Hematopoietic multipotent progenitor cell treated with erythropoietin and hydrocortisone succinate and interleukin-3 and kit ligand, for 17 days (in vitro differentiated cells): ENCODE results near the gene GSTP1.
"Not testable (repeated sequence)": the region's sequence is repeated elsewhere in the genome, so short reads cannot be mapped to it uniquely, and the experiment has no call there.

Source experiments
- DNase-seq: peaks from one replicate; pipeline ENCODE4 v3.0.0-alpha.2; 2015; ENCODE audit warnings: low spot score

The GSTP1 gene

DNA sequence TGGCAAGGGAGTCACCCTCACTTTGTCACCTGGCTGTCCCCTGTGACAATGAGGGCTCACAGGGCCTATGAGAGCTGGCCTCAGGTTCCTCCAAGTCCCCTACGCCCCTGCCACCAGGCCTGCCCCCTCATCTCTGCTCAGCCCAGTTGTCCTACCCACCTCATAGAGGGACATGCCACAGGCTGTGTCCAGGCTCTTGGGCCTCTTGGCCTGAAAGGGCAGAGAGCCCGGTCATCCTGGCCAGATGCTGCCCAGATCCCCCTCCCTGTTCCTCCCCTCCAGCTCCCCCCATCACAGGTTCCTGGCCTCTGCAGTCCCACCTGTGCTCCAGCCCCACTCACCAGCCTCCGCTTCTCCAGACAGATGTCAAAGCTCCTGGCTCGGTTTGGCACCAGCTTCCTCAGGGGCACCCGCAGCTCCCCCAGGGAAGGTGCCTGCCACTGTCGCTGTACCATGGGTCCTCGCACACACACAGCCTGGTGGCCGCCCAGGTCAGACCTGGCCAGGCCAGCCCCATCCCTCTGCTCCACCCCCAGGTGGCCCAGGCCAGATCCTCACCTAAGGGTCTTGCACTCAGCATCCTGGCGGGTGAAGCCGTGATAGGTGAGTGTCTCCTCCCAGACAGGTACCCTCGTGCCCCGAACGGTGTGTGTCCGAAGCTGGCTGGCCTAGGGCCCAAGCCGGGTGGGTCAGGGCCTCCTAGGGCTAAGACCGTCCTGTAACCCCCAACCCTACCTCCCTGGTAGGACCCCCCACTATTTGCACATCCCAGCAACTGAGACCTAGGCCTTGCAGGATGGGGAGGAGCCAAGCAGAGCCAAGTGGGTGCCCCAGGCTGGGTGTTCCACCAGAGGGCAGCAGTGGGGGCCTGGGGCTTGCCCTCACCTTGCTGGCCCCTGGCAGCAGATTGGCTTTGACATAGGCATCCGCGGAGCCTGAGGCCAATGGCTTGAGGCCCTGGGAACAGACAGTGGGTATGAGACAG lies 31.4 kb downstream of the GSTP1 start:
- DNase-seq = peak; percentile 19

DNA sequence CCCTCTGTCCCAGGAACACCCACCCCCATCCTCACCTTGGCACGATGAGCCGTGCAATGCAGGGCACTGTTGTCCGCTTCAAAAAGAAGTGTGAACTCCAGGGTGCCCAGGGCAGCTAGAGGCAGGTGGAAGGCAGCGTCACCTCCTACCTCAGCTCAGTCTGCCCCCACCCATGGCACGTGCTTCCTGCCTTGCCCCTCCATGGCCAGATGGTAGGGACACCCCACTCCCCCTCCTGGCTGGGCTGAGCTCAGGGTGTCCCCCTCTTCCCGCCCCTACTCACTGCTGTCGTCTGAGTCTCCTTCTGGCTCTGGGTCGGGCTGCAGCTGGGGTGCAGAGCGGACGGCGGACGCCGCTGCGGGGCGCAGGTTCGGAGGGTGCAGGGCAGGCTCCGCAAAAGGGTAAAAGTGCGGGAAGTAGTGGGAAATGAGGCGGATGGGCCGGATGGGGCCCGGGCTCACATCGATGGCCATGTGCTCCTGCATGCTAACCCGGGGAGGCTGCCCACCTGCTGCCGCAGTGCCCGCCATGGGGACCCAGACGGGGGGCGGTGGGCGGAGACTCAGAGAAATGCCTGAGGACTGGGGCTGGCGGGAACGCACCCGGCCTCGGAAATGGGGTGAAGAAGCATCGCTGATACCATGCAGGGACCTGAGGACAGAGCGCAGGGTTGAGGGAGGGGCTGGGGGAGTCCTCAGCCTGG lies 32.3 kb downstream of the GSTP1 start:
- no peak for DNase-seq

DNA sequence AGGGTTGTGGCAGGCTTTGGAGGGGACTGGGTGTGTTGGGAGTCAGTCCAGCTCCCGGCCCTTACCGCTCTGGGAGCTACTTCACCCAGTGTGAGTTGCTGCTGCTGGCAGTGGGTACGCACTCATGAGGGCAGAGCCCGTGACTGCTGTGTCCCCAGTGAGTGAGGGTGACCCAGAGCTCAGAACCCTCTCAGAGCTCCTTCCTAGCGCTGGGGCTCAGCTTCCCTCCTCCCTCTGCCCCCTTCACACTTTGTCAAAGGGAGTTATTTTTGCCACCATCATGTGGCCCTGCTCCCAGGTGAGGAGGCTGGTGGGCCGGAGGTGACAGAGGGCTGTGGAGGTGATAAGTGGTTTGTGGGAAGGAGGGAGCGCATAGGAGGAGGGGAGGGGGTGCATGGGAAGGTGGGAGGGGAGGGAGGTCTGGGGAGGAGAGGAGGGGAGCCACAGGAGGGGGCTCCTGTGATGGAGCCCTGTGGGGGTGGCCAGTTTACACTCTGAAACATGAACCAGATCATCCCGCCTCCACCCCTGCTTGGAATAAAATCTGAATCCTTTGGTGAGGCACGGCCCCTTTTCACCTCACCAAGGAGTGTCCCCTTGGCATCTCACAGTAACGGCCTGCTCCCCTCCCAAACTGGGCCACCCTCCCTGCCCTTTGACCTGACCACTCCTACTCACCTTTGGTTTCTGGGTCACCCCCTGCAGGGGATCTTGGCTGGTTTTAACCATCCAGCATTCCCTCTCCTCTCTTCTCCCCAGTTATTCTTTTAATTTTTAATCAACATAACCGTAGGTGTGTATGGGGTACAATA lies 33.0 kb downstream of the GSTP1 start:
- no peak for DNase-seq

DNA sequence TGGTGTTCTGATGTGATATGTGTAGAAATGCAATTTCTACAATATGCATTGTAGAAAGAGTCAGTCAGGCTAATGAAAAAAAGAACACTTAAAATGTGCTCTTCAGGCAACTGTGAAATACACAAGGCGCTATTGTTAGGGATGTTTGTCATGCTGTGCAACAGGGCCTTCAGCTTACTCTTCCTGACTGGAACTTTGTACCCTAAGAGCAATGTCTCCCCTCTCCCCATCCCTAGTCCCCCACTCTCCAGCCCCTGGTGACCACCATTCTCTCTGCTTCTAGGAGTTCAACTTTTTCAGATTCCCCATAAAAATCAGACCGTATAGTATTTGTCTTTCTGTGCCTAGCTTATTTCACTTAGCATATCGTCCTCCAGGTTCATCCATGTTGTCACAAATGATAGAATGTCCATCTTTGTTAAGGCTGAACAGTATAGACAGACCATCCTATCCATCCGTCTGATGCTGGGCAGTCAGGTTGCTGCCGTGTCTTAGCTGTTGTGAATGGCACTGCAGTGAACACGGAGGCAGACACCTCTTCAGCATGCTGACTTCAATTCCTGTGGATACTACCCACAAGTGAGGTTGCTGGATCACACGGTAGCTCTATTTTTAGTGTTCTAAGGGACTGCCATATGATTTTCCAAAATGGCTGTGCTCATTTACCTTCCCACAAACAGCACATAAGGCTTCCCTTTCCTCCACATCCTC lies 33.8 kb downstream of the GSTP1 start:
- no peak for DNase-seq

DNA sequence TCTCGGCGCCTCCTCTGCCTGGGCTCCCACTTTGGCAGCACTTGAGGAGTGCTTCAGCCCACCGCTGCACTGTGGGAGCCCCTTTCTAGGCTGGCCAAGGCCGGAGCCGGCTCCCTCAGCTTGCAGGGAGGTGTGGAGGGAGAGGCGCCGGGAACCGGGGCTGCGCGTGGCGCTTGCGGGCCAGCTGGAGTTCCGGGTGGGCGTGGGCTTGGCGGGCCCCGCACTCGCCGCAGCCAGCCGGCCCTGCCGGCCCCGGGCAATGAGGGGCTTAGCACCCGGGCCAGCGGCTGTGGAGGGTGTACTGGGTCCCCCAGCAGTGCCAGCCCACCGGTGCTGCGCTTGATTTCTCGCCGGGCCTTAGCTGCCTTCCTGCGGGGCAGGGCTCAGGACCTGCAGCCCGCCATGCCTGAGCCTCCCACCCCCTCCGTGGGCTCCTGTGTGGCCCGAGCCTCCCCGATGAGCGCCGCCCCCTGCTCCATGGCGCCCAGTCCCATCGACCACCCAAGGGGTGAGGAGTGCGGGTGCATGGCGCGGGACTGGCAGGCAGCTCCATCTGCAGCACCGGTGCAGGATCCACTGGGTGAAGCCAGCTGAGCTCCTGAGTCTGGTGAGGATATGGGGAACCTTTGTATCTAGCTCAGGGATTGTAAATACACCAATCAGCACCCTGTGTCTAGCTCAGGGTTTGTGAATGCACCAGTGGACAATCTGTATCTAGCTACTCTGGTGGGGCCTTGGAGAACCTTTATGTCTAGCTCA lies 35.5 kb downstream of the GSTP1 start:
- DNase-seq = not testable (repeated sequence)

DNA sequence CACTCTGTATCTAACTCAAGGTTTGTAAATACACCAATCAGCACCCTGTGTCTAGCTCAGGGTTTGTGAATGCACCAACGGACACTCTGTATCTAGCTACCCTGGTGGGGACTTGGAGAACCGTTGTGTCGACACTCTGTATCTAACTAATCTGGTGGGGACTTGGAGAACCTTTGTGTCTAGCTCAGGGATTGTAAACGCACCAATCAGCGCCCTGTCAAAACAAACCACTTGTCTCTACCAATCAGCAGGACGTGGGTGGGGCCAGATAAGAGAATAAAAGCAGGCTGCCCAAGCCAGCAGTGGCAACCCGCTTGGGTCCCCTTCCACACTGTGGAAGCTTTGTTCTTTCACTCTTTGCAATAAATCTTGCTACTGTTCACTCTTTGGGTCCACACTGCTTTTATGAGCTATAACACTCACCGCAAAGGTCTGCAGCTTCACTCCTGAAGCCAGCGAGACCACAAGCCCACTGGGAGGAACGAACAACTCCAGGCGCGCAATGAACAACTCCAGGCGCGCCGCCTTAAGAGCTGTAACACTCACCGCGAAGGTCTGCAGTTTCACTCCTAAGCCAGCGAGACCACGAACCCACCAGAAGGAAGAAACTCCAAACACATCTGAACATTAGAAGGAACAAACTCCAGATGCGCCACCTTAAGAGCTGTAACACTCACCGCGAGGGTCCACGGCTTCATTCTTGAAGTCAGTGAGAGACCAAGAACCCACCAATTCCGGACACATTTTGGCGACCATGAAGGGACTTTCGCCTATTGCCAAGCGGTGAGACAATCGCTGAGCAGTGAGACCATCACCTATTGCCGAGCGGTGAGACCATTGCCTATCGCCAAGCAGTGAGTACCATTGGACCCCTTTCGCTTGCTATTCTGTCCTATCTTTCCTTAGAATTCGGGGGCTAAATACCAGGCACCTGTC lies 36.3 kb downstream of the GSTP1 start:
- not testable (repeated sequence) for DNase-seq

DNA sequence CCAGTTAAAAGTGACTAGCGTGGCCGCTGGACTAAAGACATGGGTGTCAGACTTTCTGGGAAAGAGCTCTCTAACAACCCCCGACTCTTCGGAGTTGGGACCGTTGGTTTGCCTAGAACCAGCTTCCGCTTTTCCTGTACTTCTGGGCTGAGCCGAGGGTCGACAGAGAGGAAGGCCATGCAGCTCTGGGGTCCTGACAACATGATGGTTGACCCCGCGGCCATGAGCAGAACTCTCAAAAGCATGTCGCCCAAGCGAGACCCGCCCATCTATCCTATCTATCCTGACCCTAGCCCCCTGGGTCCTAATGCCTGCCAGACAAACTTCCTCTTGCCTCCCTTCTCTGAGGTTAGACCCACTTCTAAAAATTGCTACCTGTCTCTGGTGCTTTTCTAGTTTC lies 37.0 kb downstream of the GSTP1 start:
- DNase-seq = not testable (repeated sequence)

DNA sequence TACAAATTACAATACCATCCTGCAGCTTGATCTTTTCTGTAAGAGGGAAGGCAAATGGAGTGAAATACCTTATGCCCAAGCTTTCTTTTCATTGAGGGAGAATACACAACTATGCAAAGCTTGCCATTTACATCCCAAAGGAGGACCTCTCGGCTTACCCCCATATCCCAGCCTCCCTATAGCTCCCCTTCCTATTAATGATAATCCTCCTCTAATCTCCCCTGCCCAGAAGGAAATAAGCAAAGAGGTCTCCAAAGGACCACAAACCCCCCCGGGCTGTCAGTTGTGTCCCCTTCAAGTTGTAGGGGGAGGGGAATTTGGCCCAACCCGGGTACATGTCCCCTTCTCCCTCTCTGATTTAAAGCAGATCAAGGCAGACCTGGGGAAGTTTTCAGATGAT lies 38.3 kb downstream of the GSTP1 start:
- not testable (repeated sequence) for DNase-seq

DNA sequence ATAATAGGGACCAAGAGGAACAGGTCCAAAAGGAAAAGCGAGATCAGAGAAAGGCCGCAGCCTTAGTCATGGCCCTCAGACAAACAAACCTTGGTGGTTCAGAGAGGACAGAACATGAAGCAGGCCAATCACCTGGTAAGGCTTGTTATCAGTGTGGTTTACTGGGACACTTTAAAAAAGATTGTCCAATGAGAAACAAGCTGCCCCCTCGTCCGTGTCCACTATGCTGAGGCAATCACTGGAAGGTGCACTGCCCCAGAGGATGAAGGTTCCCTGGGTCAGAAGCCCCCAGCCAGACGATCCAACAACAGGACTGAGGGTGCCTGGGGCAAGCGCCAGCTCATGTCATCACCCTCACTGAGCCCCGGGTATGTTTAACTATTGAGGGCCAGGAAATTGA lies 39.3 kb downstream of the GSTP1 start:
- DNase-seq = not testable (repeated sequence)

DNA sequence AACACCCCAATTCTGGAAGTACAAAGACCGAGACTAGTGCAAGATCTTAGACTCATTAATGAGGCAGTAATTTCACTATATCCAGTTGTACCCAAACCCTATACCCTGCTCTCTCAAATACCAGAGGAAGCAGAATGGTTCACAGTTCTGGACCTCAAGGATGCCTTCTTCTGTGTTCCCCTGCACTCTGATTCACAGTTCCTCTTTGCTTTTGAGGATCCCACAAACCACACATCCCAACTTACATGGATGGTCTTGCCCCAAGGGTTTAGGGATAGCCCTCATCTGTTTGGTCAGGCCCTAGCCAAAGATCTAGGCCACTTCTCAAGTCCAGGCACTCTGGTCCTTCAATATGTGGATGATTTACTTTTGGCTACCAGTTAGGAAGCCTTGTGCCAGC lies 40.2 kb downstream of the GSTP1 start:
- DNase-seq = not testable (repeated sequence)

DNA sequence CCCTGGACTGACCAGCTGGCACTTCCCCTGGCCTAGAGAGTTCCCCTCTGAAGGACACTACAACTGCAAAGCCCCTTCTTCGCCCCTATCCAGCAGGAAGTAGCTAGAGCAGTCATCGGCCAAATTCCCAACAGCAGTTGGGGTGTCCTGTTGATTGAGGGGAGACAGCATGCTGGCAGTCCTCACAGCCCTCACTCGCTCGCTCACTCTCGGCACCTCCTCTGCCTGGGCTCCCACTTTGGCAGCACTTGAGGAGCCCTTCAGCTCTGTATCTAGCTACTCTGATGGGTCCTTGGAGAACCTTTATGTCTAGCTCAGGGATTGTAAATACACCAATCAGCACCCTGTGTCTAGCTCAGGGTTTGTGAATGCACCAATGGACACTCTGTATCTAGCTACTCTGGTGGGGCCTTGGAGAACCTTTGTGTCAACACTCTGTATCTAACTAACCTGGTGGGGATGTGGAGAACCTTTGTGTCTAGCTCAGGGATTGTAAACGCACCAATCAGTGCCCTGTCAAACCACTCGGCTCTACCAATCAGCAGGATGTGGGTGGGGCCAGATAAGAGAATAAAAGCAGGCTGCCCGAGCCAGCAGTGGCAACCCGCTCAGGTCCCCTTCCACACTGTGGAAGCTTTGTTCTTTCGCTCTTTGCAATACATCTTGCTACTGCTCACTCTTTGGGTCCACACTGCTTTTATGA lies 42.7 kb downstream of the GSTP1 start:
- DNase-seq = not testable (repeated sequence)

DNA sequence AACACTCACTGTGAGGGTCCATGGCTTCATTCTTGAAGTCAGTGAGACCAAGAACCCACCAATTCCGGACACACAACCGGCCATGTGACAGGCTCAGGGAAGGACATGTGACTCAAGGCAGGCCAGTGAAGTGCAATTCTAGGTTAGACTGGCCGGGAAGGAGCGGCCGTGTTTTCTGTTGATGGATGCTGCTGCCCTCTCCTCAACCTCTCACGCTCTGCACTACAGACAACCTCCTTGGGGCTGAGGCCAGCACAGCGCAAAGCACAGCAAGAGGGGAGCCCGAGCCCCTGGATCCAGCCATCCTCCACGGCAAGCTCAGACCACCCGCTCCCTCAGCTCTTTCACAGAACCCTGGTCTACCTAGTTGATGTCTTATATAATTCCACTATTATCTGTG lies 43.4 kb downstream of the GSTP1 start:
- DNase-seq = no peak

DNA sequence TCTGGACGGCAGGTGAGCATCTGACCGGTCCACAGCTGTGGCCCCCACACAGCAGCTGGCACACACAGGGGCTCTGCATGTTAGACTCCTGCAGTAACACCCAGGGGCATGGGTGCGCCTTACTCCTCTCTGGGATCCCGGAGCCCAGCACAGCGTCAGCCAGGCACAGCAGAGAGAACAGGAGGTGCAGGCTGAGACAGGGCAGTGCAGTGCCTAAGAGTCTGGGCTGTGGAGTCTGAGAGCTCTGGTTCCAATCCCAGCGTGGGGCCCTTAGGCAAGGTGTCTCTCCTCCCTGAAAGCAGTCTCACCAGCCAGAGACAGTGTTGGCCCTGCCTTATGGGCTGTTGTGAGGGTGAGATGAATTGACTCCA lies 43.8 kb downstream of the GSTP1 start:
- DNase-seq = no peak

DNA sequence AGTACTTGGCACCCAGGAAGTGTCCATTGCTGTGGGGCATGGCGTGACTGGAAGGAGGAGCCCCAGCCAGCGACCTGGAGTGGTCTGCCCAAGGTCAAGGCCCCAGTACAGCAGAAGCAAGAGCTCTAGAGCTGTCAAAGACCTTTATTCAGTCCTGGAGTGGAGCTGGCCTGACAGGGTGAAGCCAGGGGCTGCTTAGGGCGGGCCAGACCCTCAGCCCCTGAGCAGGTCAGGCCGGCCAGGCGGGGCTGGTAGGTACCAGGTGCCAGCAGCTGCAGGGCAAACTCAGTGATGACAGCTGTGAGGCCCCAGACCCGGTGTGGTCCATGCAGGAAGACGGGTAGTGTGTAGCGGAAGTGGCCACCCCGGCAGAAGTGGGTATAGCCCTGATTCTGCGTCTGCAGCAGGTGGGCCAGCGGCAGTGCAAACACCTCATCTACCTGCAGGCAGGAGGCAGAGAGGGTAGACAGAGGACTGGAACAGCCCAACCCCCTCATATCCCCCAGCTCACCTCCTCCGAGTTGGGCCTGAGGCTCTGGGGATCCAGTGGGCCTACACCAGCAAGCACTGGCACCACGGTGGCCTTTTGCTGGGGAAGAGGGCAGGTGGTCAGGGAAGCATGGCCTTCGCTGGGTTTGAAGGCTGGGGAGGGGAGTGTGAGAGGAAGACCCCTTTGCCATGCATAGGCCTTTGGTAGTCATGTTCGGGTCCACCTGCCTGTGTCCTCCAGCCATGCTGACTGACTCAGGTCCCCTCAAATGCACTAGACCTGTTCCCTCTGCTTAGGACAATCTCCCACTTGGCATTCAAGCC lies 44.4 kb downstream of the GSTP1 start:
- DNase-seq = no peak

DNA sequence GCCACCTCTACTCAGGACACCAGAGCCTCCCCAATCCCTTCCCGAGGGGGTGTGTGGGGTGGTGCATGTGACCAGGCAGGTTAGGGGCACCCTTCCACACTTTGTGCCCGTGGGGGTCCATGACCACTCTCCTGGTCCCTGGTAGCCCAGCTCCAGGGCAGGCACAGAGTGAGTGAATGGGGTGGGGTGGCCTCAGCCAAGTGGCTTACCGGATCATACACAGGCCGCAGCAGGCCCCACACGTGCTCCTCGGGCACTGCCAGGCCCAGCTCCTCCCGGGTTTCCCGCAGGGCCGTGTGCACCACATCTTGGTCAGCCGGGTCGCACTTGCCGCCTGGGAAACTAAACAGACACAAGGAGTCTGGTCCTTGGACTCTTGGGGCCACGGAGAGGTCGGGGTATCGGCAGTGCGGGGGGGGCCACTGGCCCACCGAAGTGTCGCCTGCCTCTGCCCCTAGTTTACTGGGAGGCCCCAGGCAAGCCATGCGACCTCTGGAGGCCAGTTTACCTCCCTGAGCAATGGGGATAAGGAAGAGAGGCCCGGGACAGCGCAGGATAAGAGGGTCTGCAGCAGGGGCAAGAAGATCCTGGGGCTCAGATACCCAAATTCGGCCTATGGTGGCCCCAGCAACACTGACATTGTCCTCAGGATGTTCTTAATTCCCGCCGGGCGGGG lies 45.2 kb downstream of the GSTP1 start:
- no peak for DNase-seq

DNA sequence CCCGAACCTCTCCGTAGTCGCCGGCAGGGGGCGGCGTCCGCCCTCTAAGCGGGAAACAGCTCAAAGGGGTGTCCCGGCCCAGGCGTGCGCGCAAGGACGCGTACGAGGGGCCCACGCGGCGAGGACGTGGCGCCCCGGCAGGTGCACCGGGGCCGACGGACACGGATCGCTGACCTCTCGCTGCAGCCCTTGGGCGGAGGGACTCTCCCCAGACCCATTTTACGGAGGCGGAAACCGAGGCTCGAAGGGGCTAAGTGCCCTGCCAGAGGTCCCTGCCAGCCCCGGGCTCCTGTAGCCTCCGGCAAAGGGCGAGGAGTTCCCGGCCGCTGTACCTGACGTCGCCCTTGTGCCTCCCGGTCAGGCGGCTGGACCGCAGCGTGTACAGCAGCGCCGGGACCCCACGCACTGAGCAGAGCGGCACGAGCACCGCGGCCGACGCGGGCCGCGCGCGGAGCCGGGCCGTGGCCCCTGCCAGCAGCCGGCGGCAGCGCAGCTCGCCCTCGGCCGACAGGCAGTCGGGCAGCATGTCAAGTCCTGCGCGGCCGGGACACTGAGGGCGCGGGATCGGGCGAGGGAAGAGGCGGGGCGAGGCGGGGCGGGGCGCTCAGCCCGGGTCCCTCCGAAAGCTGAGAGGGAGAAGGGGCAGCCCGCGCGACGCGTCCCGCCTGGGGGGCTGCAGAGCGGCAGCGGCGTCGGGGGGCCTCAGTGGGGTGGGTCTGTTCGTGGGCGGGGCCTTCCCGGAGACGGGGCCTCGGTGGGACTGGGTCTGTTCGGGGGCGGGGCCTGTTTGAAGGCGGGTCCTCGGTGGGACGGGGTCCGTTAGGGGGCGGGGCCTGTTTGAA lies 46.0 kb downstream of the GSTP1 start, which contains the start of gene NUDT8:
NUDT8 (minus strand) TSS at position 552 of the 842 bp plus-strand sequence; CDS start at position 526, 26 bp downstream.
- DNase-seq = peak; percentile 79
